GM23338 (cell line): ENCODE measurements around the gene CFAP251.

Experiments used
- CREB1 ChIP-seq: fragments of 250-450 bp; sonication (Bioruptor Pico); IDR thresholded peaks from 2 replicates; pipeline ENCODE4 v1.5.0; 2020; ENCODE audit warnings: low read depth, mild to moderate bottlenecking, moderate library complexity
- CTCF ChIP-seq, 2 experiments: fragments of 200-600 bp in 1 of 2; sonication (generic) in 1 of 2; conservative IDR thresholded peaks; 2 replicates each; pipeline versions ENCODE4 v1.5.1 to v1.6.1; 2016 to 2017; ENCODE audit warnings: antibody characterized with exemption in 2 of 2, low read depth in 2 of 2, mild to moderate bottlenecking in 2 of 2, moderate library complexity in 1 of 2
- ETS1 ChIP-seq: IDR thresholded peaks from 2 replicates; pipeline ENCODE4 v1.6.1; 2016; ENCODE audit warnings: antibody characterized with exemption
- EZH2 ChIP-seq: fragments of 200-600 bp; sonication (generic); IDR thresholded peaks from one replicate; pipeline ENCODE4 v1.8.0; 2017; ENCODE audit warnings: antibody characterized with exemption, mild to moderate bottlenecking, low read depth; ENCODE audit not compliant: unreplicated experiment
- EZH2phosphoT487 ChIP-seq: fragments of 200-600 bp; sonication (generic); IDR thresholded peaks from one replicate; pipeline ENCODE4 v1.8.1; 2018; ENCODE audit warnings: antibody characterized with exemption; ENCODE audit not compliant: unreplicated experiment
- JUNB ChIP-seq: IDR thresholded peaks from one replicate; pipeline ENCODE4 v1.6.1; 2016; ENCODE audit warnings: antibody characterized with exemption; ENCODE audit not compliant: unreplicated experiment
- NANOG ChIP-seq: IDR thresholded peaks from 2 replicates; pipeline ENCODE4 v1.6.1; 2016; ENCODE audit warnings: antibody characterized with exemption, borderline replicate concordance
- POLR2AphosphoS5 ChIP-seq: IDR thresholded peaks from 2 replicates; pipeline ENCODE4 v1.6.1; 2016; ENCODE audit warnings: antibody characterized with exemption, low read depth
- ZNF114 ChIP-seq: fragments of 250-450 bp; sonication (Bioruptor Pico); IDR thresholded peaks from 2 replicates; pipeline ENCODE4 v1.5.0; 2020; ENCODE audit warnings: mild to moderate bottlenecking, moderate library complexity
- ZNF331 ChIP-seq: fragments of 250-450 bp; sonication (Bioruptor Pico); IDR thresholded peaks from 2 replicates; pipeline ENCODE4 v1.5.0; 2020; ENCODE audit warnings: low read depth, mild to moderate bottlenecking, moderate library complexity
- ZNF462 ChIP-seq: fragments of 250-450 bp; sonication (Bioruptor Pico); IDR thresholded peaks from 2 replicates; pipeline ENCODE4 v1.5.0; 2020; ENCODE audit warnings: mild to moderate bottlenecking, moderate library complexity
- TF ChIP-seq, protein P1 (sequence below): IDR thresholded peaks from one replicate; pipeline ENCODE4 v1.6.1; 2018; ENCODE audit warnings: antibody characterized with exemption; ENCODE audit not compliant: unreplicated experiment

- no peak for TF ChIP-seq CTCF (conservative IDR thresholded peaks at IDR 0.05; ENCODE audit: low read depth in 2 of 2)
- TF ChIP-seq POLR2AphosphoS5, result no peak
- no peak for TF ChIP-seq CREB1 (CRISPR knock-in tag)
- TF ChIP-seq, protein P1, sequence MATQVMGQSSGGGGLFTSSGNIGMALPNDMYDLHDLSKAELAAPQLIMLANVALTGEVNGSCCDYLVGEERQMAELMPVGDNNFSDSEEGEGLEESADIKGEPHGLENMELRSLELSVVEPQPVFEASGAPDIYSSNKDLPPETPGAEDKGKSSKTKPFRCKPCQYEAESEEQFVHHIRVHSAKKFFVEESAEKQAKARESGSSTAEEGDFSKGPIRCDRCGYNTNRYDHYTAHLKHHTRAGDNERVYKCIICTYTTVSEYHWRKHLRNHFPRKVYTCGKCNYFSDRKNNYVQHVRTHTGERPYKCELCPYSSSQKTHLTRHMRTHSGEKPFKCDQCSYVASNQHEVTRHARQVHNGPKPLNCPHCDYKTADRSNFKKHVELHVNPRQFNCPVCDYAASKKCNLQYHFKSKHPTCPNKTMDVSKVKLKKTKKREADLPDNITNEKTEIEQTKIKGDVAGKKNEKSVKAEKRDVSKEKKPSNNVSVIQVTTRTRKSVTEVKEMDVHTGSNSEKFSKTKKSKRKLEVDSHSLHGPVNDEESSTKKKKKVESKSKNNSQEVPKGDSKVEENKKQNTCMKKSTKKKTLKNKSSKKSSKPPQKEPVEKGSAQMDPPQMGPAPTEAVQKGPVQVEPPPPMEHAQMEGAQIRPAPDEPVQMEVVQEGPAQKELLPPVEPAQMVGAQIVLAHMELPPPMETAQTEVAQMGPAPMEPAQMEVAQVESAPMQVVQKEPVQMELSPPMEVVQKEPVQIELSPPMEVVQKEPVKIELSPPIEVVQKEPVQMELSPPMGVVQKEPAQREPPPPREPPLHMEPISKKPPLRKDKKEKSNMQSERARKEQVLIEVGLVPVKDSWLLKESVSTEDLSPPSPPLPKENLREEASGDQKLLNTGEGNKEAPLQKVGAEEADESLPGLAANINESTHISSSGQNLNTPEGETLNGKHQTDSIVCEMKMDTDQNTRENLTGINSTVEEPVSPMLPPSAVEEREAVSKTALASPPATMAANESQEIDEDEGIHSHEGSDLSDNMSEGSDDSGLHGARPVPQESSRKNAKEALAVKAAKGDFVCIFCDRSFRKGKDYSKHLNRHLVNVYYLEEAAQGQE, result no peak
- TF ChIP-seq EZH2, result no peak
- TF ChIP-seq ZNF114 (CRISPR knock-in tag), result no peak
- TF ChIP-seq EZH2phosphoT487, result no peak
- no peak for TF ChIP-seq ETS1
- no peak for TF ChIP-seq JUNB
- no peak for TF ChIP-seq ZNF331
- TF ChIP-seq NANOG, result no peak
- TF ChIP-seq ZNF462 (CRISPR knock-in tag), result no peak
These were observed 52.3 kb downstream of the CFAP251 start for GRCh38 chr12:121970581-121971300.
